HCT116 (cell line): ENCODE measurements around the gene RRH. TPM values are rescaled to one million over a fixed set of nuclear protein-coding genes. Genes with fewer than 3 reads are reported as not detected.

Experiments used
- ATAC-seq: fragments of 200-7000 bp; cut with Tn5 transposase; 2 replicates; pipeline ENCODE4 v1.9.1; 2020; ENCODE audit warnings: mild to moderate bottlenecking, moderate library complexity
- BruUV-seq: library from RNA; stranded (reverse); fragments of 400-500 nt; replicated peaks from 2 replicates; lab custom pipeline; 2021; lab: Mats Ljungman, UMichigan
- CTCF ChIA-PET: fragments of 300-600 bp; sonication (Branson Sonifier 250); formaldehyde crosslinking; loops from one replicate; lab custom pipeline; 2021; ENCODE audit warnings: antibody characterized with exemption; lab: Charles Lee
- POLR2A ChIA-PET: fragments of 300-600, 350-600 bp; sonication (Branson Sonifier 250); formaldehyde crosslinking; loops from one replicate; lab custom pipeline; 2021; ENCODE audit warnings: antibody characterized with exemption; lab: Charles Lee
- RAD21 ChIA-PET, 2 experiments: fragments of 300-600 bp; sonication (Branson Sonifier 250); formaldehyde crosslinking; loops; one replicate each; lab custom pipeline; 2023; ENCODE audit warnings: low total read pairs in 2 of 2; ENCODE audit not compliant: uncharacterized antibody in 2 of 2, unreplicated experiment in 2 of 2, low non-redundant PET in 1 of 2; lab: Charles Lee
- DNase-seq: peaks from one replicate; pipeline ENCODE4 v3.0.0-alpha.2; 2010; ENCODE audit warnings: low read depth, low spot score
- H2AFZ ChIP-seq: fragments of 200-600 bp; shearing (Covaris generic), sonication (generic); 2 replicates; pipeline ENCODE4 v1.6.1; 2017; ENCODE audit warnings: low read depth, mixed run types, mixed read lengths, antibody characterized with exemption, low read length; ENCODE audit not compliant: poor library complexity, severe bottlenecking
- H3K27ac ChIP-seq: 2 replicates; pipeline ENCODE4 v1.5.1; 2012; ENCODE audit warnings: low read depth, low read length
- H3K27me3 ChIP-seq: fragments of 200-600 bp; sonication (generic); 2 replicates; pipeline ENCODE4 v1.6.1; 2016; ENCODE audit warnings: mixed run types, low read length, mixed read lengths; ENCODE audit not compliant: insufficient read depth
- H3K36me3 ChIP-seq, 2 experiments: fragments of 200-500 bp in 1 of 2; fragments of 200-600 bp in 1 of 2; sonication (Bioruptor generic) in 1 of 2; sonication (generic) in 1 of 2; 2 replicates each; pipeline versions ENCODE4 v1.5.1 to v1.6.1; 2014 to 2016; ENCODE audit warnings: low read length in 2 of 2, inconsistent platforms in 1 of 2, mixed read lengths in 1 of 2, mixed run types in 1 of 2; ENCODE audit not compliant: insufficient read depth in 2 of 2, control insufficient read depth in 1 of 2
- H3K4me1 ChIP-seq, 2 experiments: fragments of 200-600 bp in 1 of 2; sonication (generic) in 1 of 2; 2 replicates each; pipeline versions ENCODE4 v1.5.1 to v1.6.1; 2012 to 2017; ENCODE audit warnings: low read length in 2 of 2, inconsistent platforms in 1 of 2, mild to moderate bottlenecking in 1 of 2, mixed read lengths in 1 of 2, mixed run types in 1 of 2, moderate library complexity in 1 of 2; ENCODE audit not compliant: insufficient read depth in 2 of 2, control insufficient read depth in 1 of 2
- H3K4me2 ChIP-seq: fragments of 200-600 bp; sonication (generic); 2 replicates; pipeline ENCODE4 v1.6.1; 2017; ENCODE audit warnings: mixed run types, low read length, mixed read lengths
- H3K4me3 ChIP-seq, 2 experiments: fragments of 200-600 bp in 1 of 2; sonication (generic) in 1 of 2; replicated peaks in 1 of 2; 2 replicates each; pipeline ENCODE4 v1.5.1; 2011 to 2016; ENCODE audit warnings: low read length in 2 of 2, control low read depth in 1 of 2, low read depth in 1 of 2, mild to moderate bottlenecking in 1 of 2, mixed read lengths in 1 of 2, mixed run types in 1 of 2
- H3K79me2 ChIP-seq: fragments of 200-600 bp; sonication (generic); 2 replicates; pipeline ENCODE4 v1.6.1; 2017; ENCODE audit warnings: mild to moderate bottlenecking, mixed run types, low read length, moderate library complexity, mixed read lengths; ENCODE audit not compliant: insufficient read depth
- H3K9ac ChIP-seq: fragments of 200-600 bp; sonication (generic); 2 replicates; pipeline ENCODE4 v1.6.1; 2016; ENCODE audit warnings: low read length, mixed read lengths
- H3K9me2 ChIP-seq: fragments of 200-600 bp; sonication (generic), shearing (Covaris generic); 2 replicates; pipeline ENCODE4 v1.6.1; 2017; ENCODE audit warnings: mixed run types, mild to moderate bottlenecking, moderate library complexity; ENCODE audit not compliant: insufficient read depth
- H3K9me3 ChIP-seq, 2 experiments: fragments of 200-500 bp in 1 of 2; fragments of 200-600 bp in 1 of 2; sonication (Bioruptor generic) in 1 of 2; sonication (generic) in 1 of 2; 2 replicates each; pipeline ENCODE4 v1.6.1; 2014 to 2017; ENCODE audit warnings: low read length in 2 of 2, mixed read lengths in 2 of 2, inconsistent platforms in 1 of 2, low read depth in 1 of 2, mild to moderate bottlenecking in 1 of 2, mixed run types in 1 of 2, moderate library complexity in 1 of 2; ENCODE audit not compliant: control insufficient read depth in 1 of 2, insufficient read depth in 1 of 2
- H4K20me1 ChIP-seq: fragments of 200-600 bp; sonication (generic), shearing (Covaris generic); 2 replicates; pipeline ENCODE4 v1.6.1; 2017; ENCODE audit warnings: mixed run types, mild to moderate bottlenecking, moderate library complexity; ENCODE audit not compliant: insufficient read depth
- CBX3 ChIP-seq: IDR thresholded peaks from 2 replicates; pipeline ENCODE4 v1.6.1; 2012; ENCODE audit warnings: low read depth
- CTCF ChIP-seq, 3 experiments: fragments of 200-600 bp in 1 of 3; sonication (generic) in 1 of 3; IDR thresholded peaks in 2 of 3; conservative IDR thresholded peaks in 1 of 3; 2 replicates each; pipeline ENCODE4 v1.5.1; 2012 to 2017; ENCODE audit warnings: low read depth in 2 of 3, low read length in 2 of 3, antibody characterized with exemption in 1 of 3, borderline replicate concordance in 1 of 3, control low read depth in 1 of 3, mild to moderate bottlenecking in 1 of 3, mixed read lengths in 1 of 3, mixed run types in 1 of 3, moderate library complexity in 1 of 3; ENCODE audit not compliant: insufficient read depth in 1 of 3
- EGR1 ChIP-seq: IDR thresholded peaks from 2 replicates; pipeline ENCODE4 v1.6.1; 2012; ENCODE audit warnings: low read depth
- ELF1 ChIP-seq: IDR thresholded peaks from 2 replicates; pipeline ENCODE4 v1.6.1; 2012; ENCODE audit warnings: low read depth, borderline replicate concordance
- EZH2phosphoT487 ChIP-seq: fragments of 200-600 bp; IDR thresholded peaks from 2 replicates; pipeline ENCODE4 v1.6.1; 2018; ENCODE audit warnings: antibody characterized with exemption, borderline replicate concordance
- FOSL1 ChIP-seq: IDR thresholded peaks from 2 replicates; pipeline ENCODE4 v1.6.1; 2012; ENCODE audit warnings: low read depth
- JUND ChIP-seq: IDR thresholded peaks from 2 replicates; pipeline ENCODE4 v1.6.1; 2012
- MAX ChIP-seq: IDR thresholded peaks from 2 replicates; pipeline ENCODE4 v1.6.1; 2012
- POLR2A ChIP-seq: IDR thresholded peaks from 2 replicates; pipeline ENCODE4 v1.7.0; 2011; ENCODE audit warnings: borderline replicate concordance; ENCODE audit not compliant: insufficient read depth, insufficient read length; ENCODE audit errors: extremely low read depth
- RAD21 ChIP-seq: IDR thresholded peaks from 2 replicates; pipeline ENCODE4 v1.6.1; 2012; ENCODE audit warnings: low read depth, mild to moderate bottlenecking
- REST ChIP-seq: IDR thresholded peaks from 2 replicates; pipeline ENCODE4 v1.6.1; 2012; ENCODE audit warnings: low read depth
- SP1 ChIP-seq: IDR thresholded peaks from 2 replicates; pipeline ENCODE4 v1.6.1; 2012; ENCODE audit warnings: low read depth
- SRF ChIP-seq: IDR thresholded peaks from 2 replicates; pipeline ENCODE4 v1.6.1; 2012; ENCODE audit warnings: low read depth
- TCF7L2 ChIP-seq: IDR thresholded peaks from 2 replicates; pipeline ENCODE4 v1.7.0; 2011; ENCODE audit warnings: borderline replicate concordance, inconsistent platforms; ENCODE audit not compliant: insufficient read depth, insufficient read length; ENCODE audit errors: extremely low read depth
- ZBTB33 ChIP-seq: IDR thresholded peaks from 2 replicates; pipeline ENCODE4 v1.6.1; 2011; ENCODE audit warnings: mild to moderate bottlenecking, low read length, moderate library complexity; ENCODE audit not compliant: insufficient replicate concordance; ENCODE audit errors: extremely low read depth
- ZFX ChIP-seq: fragments of 450-650 bp; IDR thresholded peaks from 2 replicates; pipeline ENCODE4 v1.6.1; 2017
- intact Hi-C: fragments of 100-400 bp; cut with micrococcal nuclease; formaldehyde crosslinking; loops from 2 replicates; pipeline ENCODE4 v1.10.0; 2022
- total RNA-seq: library from RNA; stranded (reverse); gene quantifications from one replicate; pipeline ENCODE4 v1.2.1, GENCODE V29; 2021; ENCODE audit not compliant: unreplicated experiment

RRH gene
- total RNA-seq, 1 experiment from 2014 or later: 0.42 TPM

GRCh38 chr4:109795059-109795458, 32.7 kb upstream of the RRH start:
- RAD21 ChIA-PET: no interaction called here
- H3K27me3 ChIP-seq: no peaks in the 10 kb centered on the region
- no peak overlapping the region for H3K9ac ChIP-seq
- no peaks in the 10 kb centered on the region for H3K9me2 ChIP-seq
- H3K36me3 ChIP-seq: no peaks in the 10 kb centered on the region
- DNase-seq: no peak
- no peaks in the 10 kb centered on the region; a peak in 1 of 4 replicates for H3K9me3 ChIP-seq
- H3K4me3 ChIP-seq: no peak overlapping the region
- H3K4me1 ChIP-seq: no peaks in the 10 kb centered on the region
- no peak overlapping the region for H3K4me2 ChIP-seq
- no peaks in the 10 kb centered on the region for H3K79me2 ChIP-seq
- CTCF ChIA-PET: no interaction called here
- no peak overlapping the region for H3K27ac ChIP-seq
- H2AFZ ChIP-seq: no peak overlapping the region
- TF ChIP-seq SRF (no peak), CBX3 (no peak), CTCF (IDR thresholded peaks at IDR 0.05 in 2 of 3, conservative IDR thresholded peaks at IDR 0.05 in 1 of 3; ENCODE audit: borderline replicate concordance in 1 of 3, insufficient read depth in 1 of 3, low read depth in 2 of 3, low read length in 2 of 3) (no peak), MAX (no peak), EZH2phosphoT487 (no peak), POLR2A (no peak), REST (no peak), RAD21 (no peak), ZBTB33 (no peak), TCF7L2 (no peak), ELF1 (no peak), SP1 (no peak), JUND (no peak), FOSL1 (no peak), ZFX (no peak), EGR1 (no peak)
- TF ChIP-seq, all 23 proteins: peak for 0
- no peak for ATAC-seq
- no TSS peak for BruUV-seq
- H4K20me1 ChIP-seq: no peaks in the 10 kb centered on the region
- POLR2A ChIA-PET: no interaction called here
- intact Hi-C loops: no loop called here
